CD4-positive, alpha-beta T cell treated with Interleukin-15 for 1 hour (primary cell): ENCODE measurements around the gene GNAS-AS1.

Experiments
- DNase-seq: peaks from one replicate; pipeline ENCODE4 v3.0.0-alpha.2; 2020

Gene GNAS-AS1

DNA sequence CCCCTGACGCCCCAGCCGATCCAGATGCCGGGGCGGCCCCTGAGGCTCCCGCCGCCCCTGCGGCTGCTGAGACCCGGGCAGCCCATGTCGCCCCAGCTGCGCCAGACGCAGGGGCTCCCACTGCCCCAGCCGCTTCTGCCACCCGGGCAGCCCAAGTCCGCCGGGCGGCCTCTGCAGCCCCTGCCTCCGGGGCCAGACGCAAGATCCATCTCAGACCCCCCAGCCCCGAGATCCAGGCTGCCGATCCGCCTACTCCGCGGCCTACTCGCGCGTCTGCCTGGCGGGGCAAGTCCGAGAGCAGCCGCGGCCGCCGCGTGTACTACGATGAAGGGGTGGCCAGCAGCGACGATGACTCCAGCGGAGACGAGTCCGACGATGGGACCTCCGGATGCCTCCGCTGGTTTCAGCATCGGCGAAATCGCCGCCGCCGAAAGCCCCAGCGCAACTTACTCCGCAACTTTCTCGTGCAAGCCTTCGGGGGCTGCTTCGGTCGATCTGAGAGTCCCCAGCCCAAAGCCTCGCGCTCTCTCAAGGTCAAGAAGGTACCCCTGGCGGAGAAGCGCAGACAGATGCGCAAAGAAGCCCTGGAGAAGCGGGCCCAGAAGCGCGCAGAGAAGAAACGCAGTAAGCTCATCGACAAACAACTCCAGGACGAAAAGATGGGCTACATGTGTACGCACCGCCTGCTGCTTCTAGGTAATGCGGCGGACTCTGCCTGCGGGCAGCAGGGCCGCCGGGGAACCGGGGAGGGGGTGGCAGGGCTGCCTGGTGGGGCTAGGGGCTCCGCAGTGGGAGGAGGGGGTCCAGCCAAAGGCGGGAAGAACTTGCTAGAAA, 4.2 kb upstream of the GNAS-AS1 start:
- no peak for DNase-seq

DNA sequence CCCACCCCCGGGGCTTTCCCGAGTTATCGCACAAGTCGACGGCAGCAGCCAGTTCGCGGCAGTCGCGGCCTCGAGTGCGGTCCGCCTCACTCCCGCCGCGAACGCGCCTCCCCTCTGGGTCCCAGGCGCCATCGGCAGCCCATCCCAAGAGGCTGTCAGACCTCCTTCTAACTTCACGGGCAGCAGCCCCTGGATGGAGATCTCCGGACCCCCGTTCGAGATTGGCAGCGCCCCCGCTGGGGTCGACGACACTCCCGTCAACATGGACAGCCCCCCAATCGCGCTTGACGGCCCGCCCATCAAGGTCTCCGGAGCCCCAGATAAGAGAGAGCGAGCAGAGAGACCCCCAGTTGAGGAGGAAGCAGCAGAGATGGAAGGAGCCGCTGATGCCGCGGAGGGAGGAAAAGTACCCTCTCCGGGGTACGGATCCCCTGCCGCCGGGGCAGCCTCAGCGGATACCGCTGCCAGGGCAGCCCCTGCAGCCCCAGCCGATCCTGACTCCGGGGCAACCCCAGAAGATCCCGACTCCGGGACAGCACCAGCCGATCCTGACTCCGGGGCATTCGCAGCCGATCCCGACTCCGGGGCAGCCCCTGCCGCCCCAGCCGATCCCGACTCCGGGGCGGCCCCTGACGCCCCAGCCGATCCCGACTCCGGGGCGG, 3.4 kb upstream of the GNAS-AS1 start:
- DNase-seq = no peak

DNA sequence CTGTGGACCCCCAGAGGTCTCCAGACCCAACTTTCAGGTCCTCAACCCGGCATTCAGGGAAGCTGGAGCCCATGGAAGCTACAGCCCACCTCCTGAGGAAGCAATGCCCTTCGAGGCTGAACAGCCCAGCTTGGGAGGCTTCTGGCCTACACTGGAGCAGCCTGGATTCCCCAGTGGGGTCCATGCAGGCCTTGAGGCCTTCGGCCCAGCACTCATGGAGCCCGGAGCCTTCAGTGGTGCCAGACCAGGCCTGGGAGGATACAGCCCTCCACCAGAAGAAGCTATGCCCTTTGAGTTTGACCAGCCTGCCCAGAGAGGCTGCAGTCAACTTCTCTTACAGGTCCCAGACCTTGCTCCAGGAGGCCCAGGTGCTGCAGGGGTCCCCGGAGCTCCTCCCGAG, 2.8 kb upstream of the GNAS-AS1 start:
- no peak for DNase-seq

DNA sequence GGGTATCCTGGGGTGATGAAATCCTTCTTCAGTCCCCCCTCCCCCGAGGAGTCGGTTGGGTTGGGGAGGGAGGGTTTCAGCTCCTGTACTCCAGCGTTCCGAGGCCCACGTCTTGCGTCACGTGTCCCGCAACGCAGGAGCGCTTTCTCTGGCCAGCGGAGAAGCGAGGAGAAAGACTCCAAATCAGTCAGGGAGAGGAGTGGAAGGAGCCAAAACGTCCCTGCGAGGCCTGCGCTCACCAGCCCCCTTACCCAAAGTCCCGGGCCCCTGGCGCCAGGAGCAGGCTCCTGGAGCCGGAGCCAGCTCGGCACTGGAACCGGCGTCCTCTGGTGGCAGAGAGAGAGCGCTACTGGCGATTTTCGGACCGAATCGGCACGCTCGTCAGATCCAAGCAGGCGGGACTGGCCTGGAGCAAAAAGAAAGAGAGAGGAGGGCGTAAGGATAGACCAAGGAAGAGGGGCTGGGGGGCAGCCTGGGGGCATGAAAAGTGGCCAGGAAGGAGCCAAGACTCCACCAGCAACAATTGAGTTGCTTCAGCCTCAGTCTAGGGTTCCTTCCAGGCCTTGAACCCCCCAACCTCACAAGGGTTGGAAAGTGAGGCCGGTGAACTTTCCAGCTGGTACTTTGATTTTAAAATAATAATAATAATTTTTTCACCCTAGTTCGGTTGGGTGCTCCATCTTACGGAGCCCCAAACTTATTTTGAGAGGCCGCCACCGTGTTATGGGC, 2.0 kb upstream of the GNAS-AS1 start, which contains the start of gene GNAS:
Gene GNAS, plus strand, starts transcription at position 174 of the 729 bp plus-strand sequence.
- peak; percentile 27 for DNase-seq

DNA sequence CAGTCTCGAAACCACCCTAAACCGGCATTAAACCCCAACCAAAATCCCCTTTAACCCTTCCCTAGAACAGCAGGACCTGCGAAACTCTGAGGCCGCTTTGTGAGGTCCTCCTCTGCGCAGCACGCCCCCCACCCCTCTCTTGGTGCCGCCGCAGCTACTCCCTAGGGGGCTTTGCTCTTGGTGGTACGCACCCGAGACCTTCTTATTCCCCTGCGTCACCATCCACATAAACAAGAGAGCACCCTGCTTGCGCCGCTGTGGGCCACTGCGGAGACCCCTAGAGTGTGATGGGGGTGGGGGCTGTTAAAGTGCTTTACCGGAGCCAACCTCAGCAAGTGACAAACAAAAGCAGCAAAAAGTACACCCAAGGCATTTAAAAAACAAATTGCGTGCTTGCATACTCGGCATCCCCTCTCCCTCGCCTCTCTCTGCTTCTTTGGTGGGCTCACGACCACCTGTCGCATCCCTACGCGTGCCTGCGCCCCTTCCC, 1.3 kb upstream of the GNAS-AS1 start:
- no peak for DNase-seq

- DNase-seq = no peak
These were observed 693 bp upstream of the GNAS-AS1 start for GRCh38 chr20:58851221-58851968.

- DNase-seq = no peak
These were observed 3.2 kb downstream of the GNAS-AS1 start for GRCh38 chr20:58847463-58847862.

DNA sequence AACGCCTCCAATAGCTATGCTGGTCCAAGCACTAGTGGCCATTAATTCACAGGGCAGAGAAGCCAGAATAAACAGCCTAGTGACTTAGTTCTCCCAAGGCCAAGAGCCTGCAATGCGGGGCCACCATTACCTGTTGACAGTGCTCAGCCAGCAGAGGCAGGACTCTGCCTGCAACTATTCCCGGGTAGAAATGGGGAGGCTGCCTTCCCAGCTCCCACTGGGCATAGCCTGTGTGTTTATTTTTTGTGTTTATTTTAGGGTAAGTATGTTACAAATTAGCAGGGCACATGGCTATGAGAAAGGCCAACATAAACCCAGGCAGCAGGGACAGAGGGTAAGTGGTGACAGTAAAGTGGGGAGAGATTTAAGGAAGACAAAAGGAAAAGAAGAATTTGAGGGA, 5.0 kb downstream of the GNAS-AS1 start:
- DNase-seq = no peak

- no peak for DNase-seq
These were observed 7.6 kb downstream of the GNAS-AS1 start for GRCh38 chr20:58843128-58843556.

DNA sequence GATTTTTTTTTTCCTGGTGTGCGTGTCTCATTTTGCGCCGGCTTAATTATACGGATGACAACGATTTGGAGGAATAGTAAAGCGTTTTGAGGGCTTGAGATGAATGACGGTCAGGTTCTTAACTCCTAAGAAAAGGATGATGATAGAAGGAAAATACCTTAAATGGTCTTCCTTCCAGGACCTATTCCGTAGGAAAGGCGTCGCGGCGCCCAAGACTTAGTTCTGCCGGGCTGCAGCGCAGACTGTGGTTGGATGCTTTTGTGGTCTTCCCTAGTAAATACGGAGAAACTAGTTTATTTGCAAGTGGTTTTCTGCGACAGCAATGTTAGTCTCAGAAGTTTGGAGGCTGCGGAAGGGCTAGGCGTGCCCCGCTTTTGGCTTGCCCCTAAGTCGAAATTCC, 8.4 kb downstream of the GNAS-AS1 start:
- no peak for DNase-seq

GRCh38 chr20:58841539-58842264, 9.0 kb downstream of the GNAS-AS1 start:
- no peak for DNase-seq

DNA sequence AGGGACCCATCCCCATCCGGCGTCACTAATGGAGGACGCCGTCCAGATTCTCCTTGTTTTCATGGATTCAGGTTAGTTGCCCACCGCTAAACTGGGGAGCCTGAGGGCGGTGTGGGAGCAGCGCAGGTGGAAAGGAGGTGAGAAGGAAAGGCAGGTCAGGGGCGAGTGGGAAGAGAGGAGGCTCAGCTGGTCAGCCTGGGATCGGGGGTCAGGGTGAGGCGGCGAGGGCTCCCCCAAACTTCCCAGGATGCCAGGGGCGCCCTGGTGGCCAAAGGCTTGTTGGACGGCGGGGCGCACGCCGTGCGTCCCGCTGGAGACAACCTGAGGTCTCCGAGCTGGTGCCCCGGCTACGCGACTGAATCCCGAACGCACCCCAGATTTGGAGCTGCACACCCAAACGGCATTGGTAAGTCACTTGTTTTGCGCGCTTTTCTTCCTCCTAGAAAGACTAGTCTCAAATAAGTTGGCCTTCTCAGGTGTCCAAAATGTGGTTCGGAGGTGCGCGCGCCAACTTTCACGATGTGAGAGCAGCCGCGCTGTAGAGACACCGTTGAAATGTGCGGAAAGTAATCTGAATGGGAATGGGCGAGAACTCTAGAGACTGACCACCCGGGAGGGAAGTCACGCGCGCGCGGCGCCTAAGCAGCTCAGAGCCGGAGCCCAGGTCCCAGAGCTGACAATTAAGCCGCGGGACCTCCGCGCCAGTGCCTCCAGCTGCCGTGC, 9.7 kb downstream of the GNAS-AS1 start:
- DNase-seq = no peak

GRCh38 chr20:58839991-58840747, 10.5 kb downstream of the GNAS-AS1 start:
- no peak for DNase-seq

- DNase-seq = peak; percentile 38
These were observed 11.2 kb downstream of the GNAS-AS1 start for GRCh38 chr20:58839474-58839874.

- no peak for DNase-seq
These were observed 12.5 kb downstream of the GNAS-AS1 start for GRCh38 chr20:58838174-58838573.

- DNase-seq = no peak
These were observed 13.0 kb downstream of the GNAS-AS1 start for GRCh38 chr20:58837717-58838116.

GRCh38 chr20:58836616-58837204, 14.0 kb downstream of the GNAS-AS1 start:
- DNase-seq = no peak

GRCh38 chr20:58835231-58835630, 15.5 kb downstream of the GNAS-AS1 start:
- no peak for DNase-seq

- DNase-seq = no peak
These were observed 16.8 kb downstream of the GNAS-AS1 start for GRCh38 chr20:58833921-58834320.

GRCh38 chr20:58832457-58832856, 18.2 kb downstream of the GNAS-AS1 start:
- DNase-seq = no peak
